Upper lobe of right lung (tissue), 1 donor: ENCODE data around the gene NTN5. TPM values are rescaled to one million over a fixed set of nuclear protein-coding genes. Genes with fewer than 3 reads are reported as not detected.
"Not testable (repeated sequence)": the region's sequence is repeated elsewhere in the genome, so short reads cannot be mapped to it uniquely, and the experiment has no call there.

Source experiments
- ATAC-seq: fragments of 200-7000 bp; cut with Tn5 transposase; one replicate; pipeline ENCODE4 v1.9.1; 2020; ENCODE audit warnings: mild to moderate bottlenecking, moderate library complexity
- DNase-seq: peaks from one replicate; pipeline ENCODE4 v3.0.0-alpha.2; 2020
- H3K27ac ChIP-seq: fragments of 200-600 bp; one replicate; pipeline ENCODE4 v1.8.0; 2022
- H3K27me3 ChIP-seq: fragments of 200-600 bp; one replicate; pipeline ENCODE4 v1.8.0; 2022; ENCODE audit warnings: mild to moderate bottlenecking
- H3K36me3 ChIP-seq: fragments of 200-600 bp; one replicate; pipeline ENCODE4 v1.8.0; 2022
- H3K4me1 ChIP-seq: fragments of 200-600 bp; one replicate; pipeline ENCODE4 v1.8.0; 2022
- H3K4me3 ChIP-seq: fragments of 200-600 bp; one replicate; pipeline ENCODE4 v1.8.0; 2022; ENCODE audit warnings: mild to moderate bottlenecking
- H3K9me3 ChIP-seq: fragments of 200-600 bp; one replicate; pipeline ENCODE4 v1.8.0; 2022
- intact Hi-C: fragments of 100-400 bp; cut with DNase I; formaldehyde crosslinking; loops from one replicate; pipeline ENCODE4 v1.11.0; 2022
- total RNA-seq: library from RNA; stranded (reverse); fragmentation: NEBNext Ultra II Directional; extraction: Animal tissue kit (Norgen Biotek cat#: 25700); gene quantifications from one replicate; pipeline ENCODE4 v1.2.1, GENCODE V29; 2021
- TF ChIP-seq, protein P1 (sequence below): fragments of 200-600 bp; IDR thresholded peaks from one replicate; pipeline ENCODE4 v1.8.0; 2022; ENCODE audit warnings: antibody characterized with exemption
- donor health status: DM: no; HTN: yes; CAD: no; lungs with severe emphysema.

Gene NTN5
- total RNA-seq, 1 donor from 2014 or later: 1.2 TPM

GRCh38 chr19:48681127-48681470 is 8.3 kb upstream of the NTN5 start:
- no peak overlapping the region for H3K27ac ChIP-seq
- H3K36me3 ChIP-seq: no peaks in the 10 kb centered on the region
- H3K27me3 ChIP-seq: no peaks in the 10 kb centered on the region
- no peaks in the 10 kb centered on the region for H3K9me3 ChIP-seq
- DNase-seq (no peak), ATAC-seq (peak; percentile 35)
- intact Hi-C loops: no loop called here
- H3K4me1 ChIP-seq: peaks cover 6% of the 10 kb centered on the region
- TF ChIP-seq, protein P1, sequence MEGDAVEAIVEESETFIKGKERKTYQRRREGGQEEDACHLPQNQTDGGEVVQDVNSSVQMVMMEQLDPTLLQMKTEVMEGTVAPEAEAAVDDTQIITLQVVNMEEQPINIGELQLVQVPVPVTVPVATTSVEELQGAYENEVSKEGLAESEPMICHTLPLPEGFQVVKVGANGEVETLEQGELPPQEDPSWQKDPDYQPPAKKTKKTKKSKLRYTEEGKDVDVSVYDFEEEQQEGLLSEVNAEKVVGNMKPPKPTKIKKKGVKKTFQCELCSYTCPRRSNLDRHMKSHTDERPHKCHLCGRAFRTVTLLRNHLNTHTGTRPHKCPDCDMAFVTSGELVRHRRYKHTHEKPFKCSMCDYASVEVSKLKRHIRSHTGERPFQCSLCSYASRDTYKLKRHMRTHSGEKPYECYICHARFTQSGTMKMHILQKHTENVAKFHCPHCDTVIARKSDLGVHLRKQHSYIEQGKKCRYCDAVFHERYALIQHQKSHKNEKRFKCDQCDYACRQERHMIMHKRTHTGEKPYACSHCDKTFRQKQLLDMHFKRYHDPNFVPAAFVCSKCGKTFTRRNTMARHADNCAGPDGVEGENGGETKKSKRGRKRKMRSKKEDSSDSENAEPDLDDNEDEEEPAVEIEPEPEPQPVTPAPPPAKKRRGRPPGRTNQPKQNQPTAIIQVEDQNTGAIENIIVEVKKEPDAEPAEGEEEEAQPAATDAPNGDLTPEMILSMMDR: no peak
- H3K4me3 ChIP-seq: no peak overlapping the region

DNA sequence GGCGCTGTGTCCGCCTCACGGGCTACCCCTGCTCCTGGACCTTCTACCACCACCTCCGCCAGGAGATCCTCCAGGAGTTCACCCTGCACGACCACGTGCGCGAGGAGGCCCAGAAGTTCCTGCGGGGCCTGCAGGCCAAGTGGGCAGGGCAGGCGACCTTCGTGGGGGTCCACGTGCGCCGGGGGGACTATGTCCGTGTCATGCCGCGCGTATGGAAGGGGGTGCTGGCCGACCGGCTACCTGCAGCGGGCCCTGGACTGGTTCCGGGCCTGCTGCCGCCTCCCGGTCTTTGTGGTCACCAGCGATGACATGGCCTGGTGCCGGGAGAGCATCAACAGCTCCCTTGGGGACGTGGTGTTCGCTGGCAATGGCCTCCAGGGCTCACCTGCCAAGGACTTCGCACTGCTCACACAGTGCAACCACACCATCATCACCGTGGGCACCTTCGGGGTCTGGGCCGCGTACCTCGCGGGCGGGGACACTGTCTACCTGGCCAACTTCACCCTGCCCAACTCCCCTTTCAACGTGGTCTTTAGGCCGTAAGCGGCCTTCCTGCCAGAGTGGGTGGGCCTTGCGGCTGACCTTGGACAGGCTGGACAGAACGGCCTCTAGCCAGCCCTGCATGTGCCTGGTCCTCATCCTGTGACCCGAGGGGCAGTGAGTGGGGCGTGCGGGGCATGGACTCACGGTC is 7.8 kb upstream of the NTN5 start:
- TF ChIP-seq, protein P1: no peak
- DNase-seq (no peak), ATAC-seq (peak; percentile 4)
- Histone ChIP-seq H3K27ac (no peak overlapping the region), H3K27me3 (no peaks in the 10 kb centered on the region), H3K36me3 (no peaks in the 10 kb centered on the region), H3K9me3 (no peaks in the 10 kb centered on the region), H3K4me3 (no peak overlapping the region), H3K4me1 (peaks cover 8% of the 10 kb centered on the region)
- intact Hi-C loops: no loop called here

DNA sequence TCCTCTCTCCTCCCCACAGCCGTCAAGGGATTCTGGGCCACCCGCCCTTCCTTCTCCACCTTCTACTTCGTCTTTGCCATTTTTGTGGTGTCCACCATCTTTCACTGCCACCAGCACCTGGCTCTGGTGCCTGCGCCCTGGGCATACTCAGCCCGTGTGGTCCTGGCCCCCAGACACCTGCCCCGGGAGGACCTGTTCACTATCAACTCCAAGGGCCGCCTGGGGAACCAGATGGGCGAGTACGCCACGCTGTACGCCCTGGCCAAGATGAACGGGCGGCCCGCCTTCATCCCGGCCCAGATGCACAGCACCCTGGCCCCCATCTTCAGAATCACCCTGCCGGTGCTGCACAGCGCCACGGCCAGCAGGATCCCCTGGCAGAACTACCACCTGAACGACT is 7.2 kb upstream of the NTN5 start:
- H3K9me3 ChIP-seq, ATAC-seq, H3K27me3 ChIP-seq, H3K36me3 ChIP-seq, DNase-seq, intact Hi-C loops, H3K4me3 ChIP-seq, H3K27ac ChIP-seq: not testable (repeated sequence)
- H3K4me1 ChIP-seq: peaks cover 12% of the 10 kb centered on the region

- no peak for ATAC-seq
- Histone ChIP-seq H3K36me3 (no peaks in the 10 kb centered on the region), H3K4me3 (no peak overlapping the region), H3K4me1 (peaks cover 10% of the 10 kb centered on the region), H3K27ac (no peak overlapping the region), H3K27me3 (no peaks in the 10 kb centered on the region), H3K9me3 (no peaks in the 10 kb centered on the region)
- DNase-seq: no peak
- intact Hi-C loops: no loop called here
- TF ChIP-seq, protein P1: no peak
Measured at GRCh38 chr19:48678201-48678600, 5.4 kb upstream of the NTN5 start.

- Histone ChIP-seq H3K27ac (no peak overlapping the region), H3K9me3 (no peaks in the 10 kb centered on the region), H3K4me3 (no peak overlapping the region), H3K4me1 (peaks cover 10% of the 10 kb centered on the region), H3K27me3 (no peaks in the 10 kb centered on the region), H3K36me3 (no peaks in the 10 kb centered on the region)
- intact Hi-C loops: no loop called here
- DNase-seq (no peak), ATAC-seq (no peak)
- TF ChIP-seq, protein P1: no peak
Measured at GRCh38 chr19:48676887-48677286, 4.1 kb upstream of the NTN5 start.

DNA sequence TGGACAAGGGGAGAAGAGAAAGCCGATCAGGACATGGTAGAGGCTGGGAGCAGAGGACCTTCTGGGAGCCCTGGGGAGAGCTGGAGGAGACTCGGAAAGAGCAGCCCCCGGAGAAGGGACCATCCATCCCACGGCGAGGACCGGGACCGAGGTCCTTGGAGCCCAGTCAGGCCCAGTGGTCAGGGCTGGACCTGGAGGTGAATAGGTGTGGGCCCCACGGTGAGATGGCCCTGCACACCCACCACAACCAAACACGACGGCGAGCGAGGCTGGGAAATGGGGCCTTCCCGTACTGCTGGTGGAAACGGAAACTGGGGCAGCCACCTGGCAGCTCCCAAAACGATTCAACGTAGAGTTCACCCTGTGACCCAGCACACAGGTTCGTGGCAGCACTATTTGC is 3.7 kb upstream of the NTN5 start:
- DNase-seq (no peak), ATAC-seq (no peak)
- H3K27ac ChIP-seq: no peak overlapping the region
- H3K4me3 ChIP-seq: no peak overlapping the region
- TF ChIP-seq, protein P1: no peak
- peaks cover 10% of the 10 kb centered on the region for H3K4me1 ChIP-seq
- intact Hi-C loops: no loop called here
- H3K36me3 ChIP-seq: no peaks in the 10 kb centered on the region
- H3K9me3 ChIP-seq: no peaks in the 10 kb centered on the region
- no peaks in the 10 kb centered on the region for H3K27me3 ChIP-seq
